Hindlimb muscle (tissue), 1 donor: Measurements from ENCODE around the gene PPP1R12B. TPM values are rescaled to one million over a fixed set of nuclear protein-coding genes. Genes with fewer than 3 reads are reported as not detected.
"Not testable (repeated sequence)": the region's sequence is repeated elsewhere in the genome, so short reads cannot be mapped to it uniquely, and the experiment has no call there.

Source experiments
- DNase-seq: peaks from one replicate; pipeline ENCODE4 v3.0.0-alpha.2; 2013
- polyA plus RNA-seq: library from polyadenylated mRNA; unstranded; fragments of 120-200 nt; gene quantifications from one replicate; pipeline ENCODE4 v1.2.1, GENCODE V29; 2013; ENCODE audit not compliant: insufficient read length

Gene PPP1R12B
- polyA plus RNA-seq, 1 donor = 75.6 TPM

GRCh38 chr1:202539166-202539574 is 190.7 kb downstream of the PPP1R12B start:
- peak; percentile 47 for DNase-seq

GRCh38 chr1:202539583-202539982 is 191.1 kb downstream of the PPP1R12B start:
- DNase-seq = not testable (repeated sequence)

- DNase-seq = no peak
These were observed 191.5 kb downstream of the PPP1R12B start for GRCh38 chr1:202540014-202540413.

GRCh38 chr1:202540448-202540847 is 191.9 kb downstream of the PPP1R12B start:
- no peak for DNase-seq

- DNase-seq = not testable (repeated sequence)
These were observed 192.4 kb downstream of the PPP1R12B start for GRCh38 chr1:202540858-202541257.

GRCh38 chr1:202542415-202542814 is 193.9 kb downstream of the PPP1R12B start:
- DNase-seq = not testable (repeated sequence)

GRCh38 chr1:202543537-202543936 is 195.0 kb downstream of the PPP1R12B start:
- not testable (repeated sequence) for DNase-seq

GRCh38 chr1:202544766-202545449 is 196.4 kb downstream of the PPP1R12B start:
- DNase-seq = not testable (repeated sequence)

GRCh38 chr1:202545647-202546303 is 197.3 kb downstream of the PPP1R12B start:
- DNase-seq = not testable (repeated sequence)

GRCh38 chr1:202546377-202546776 is 197.9 kb downstream of the PPP1R12B start:
- not testable (repeated sequence) for DNase-seq

GRCh38 chr1:202546796-202547195 is 198.3 kb downstream of the PPP1R12B start:
- DNase-seq = not testable (repeated sequence)

- no peak for DNase-seq
These were observed 198.7 kb downstream of the PPP1R12B start for GRCh38 chr1:202547215-202547614.

- DNase-seq = not testable (repeated sequence)
These were observed 201.6 kb downstream of the PPP1R12B start for GRCh38 chr1:202550088-202550487.

GRCh38 chr1:202551683-202552082 is 203.2 kb downstream of the PPP1R12B start:
- no peak for DNase-seq

GRCh38 chr1:202552615-202553014 is 204.1 kb downstream of the PPP1R12B start:
- DNase-seq = not testable (repeated sequence)

- not testable (repeated sequence) for DNase-seq
These were observed 204.6 kb downstream of the PPP1R12B start for GRCh38 chr1:202553078-202553477.

GRCh38 chr1:202553560-202554038 is 205.1 kb downstream of the PPP1R12B start:
- no peak for DNase-seq

- DNase-seq = not testable (repeated sequence)
These were observed 206.1 kb downstream of the PPP1R12B start for GRCh38 chr1:202554619-202555018.

GRCh38 chr1:202556037-202556436 is 207.5 kb downstream of the PPP1R12B start:
- DNase-seq = not testable (repeated sequence)

- not testable (repeated sequence) for DNase-seq
These were observed 209.2 kb downstream of the PPP1R12B start for GRCh38 chr1:202557662-202558061.

- no peak for DNase-seq
These were observed 212.7 kb downstream of the PPP1R12B start for GRCh38 chr1:202561240-202561639.

- no peak for DNase-seq
These were observed 213.4 kb downstream of the PPP1R12B start for GRCh38 chr1:202561726-202562443.

GRCh38 chr1:202562444-202563060 is 214.1 kb downstream of the PPP1R12B start:
- no peak for DNase-seq
